ENCODE data around the gene KCNH3. TPM values are rescaled to one million over a fixed set of nuclear protein-coding genes. Genes with fewer than 3 reads are reported as not detected.

The KCNH3 gene
- total and polyA plus RNA-seq, 2 of the 4 experiments (the other 2 are of a cell fraction), result 0.10 TPM; not detected in 1

DNA sequence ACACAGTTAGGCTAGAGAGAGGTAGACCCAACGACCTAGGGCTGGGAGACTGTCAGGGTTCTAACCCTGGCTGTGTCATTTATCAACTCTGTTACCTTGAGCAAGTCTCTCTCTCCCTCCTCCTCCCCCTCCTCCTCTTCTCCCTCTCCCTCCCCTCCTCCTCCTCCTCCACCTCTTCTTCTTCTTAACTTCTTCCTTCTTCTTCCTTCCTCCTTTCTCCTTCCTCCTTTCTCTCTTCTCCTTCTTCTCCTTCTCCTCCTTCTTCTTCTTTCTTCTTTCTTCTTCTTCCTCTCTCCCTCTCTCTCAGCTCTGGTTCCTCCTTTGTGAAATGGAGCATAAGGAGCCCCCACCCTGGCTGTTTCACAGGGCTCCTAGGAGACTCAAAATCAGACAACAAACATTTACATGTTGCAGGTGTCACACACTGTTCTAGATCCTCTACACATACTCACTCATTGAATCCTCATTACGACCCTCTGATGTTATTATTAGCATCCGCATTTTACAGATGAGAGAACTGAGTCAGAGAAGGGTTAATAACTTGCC, 2.2 kb upstream of the KCNH3 start:
- ChIA-PET CTCF (interaction anchor here (1.3 kb wide), 1 partner anchor 178 kb away, joined by 4 read pairs; no protein-coding TSS in a partner anchor), POLR2A (ENCODE audit: unreplicated experiment) (no interaction called here)

More for the DNA sequence above, 2.2 kb upstream of the KCNH3 start:
- no peak overlapping the region for H3K14ac ChIP-seq (replicated peaks; ENCODE audit: low read depth, low read length)
- no peak overlapping the region for H2BK15ac ChIP-seq (ENCODE audit: low read depth, low read length)
- H3K4me1 ChIP-seq (ENCODE audit: control insufficient read depth, insufficient read depth, low read length), result 0 out of 2 replicates have a peak, but pooled peaks cover 2% of the 10 kb centered on the region
- H3K56ac ChIP-seq (ENCODE audit: extremely low read depth, insufficient read depth, low read length), result no peak overlapping the region
- no peak overlapping the region for H3K23ac ChIP-seq (ENCODE audit: low read depth, low read length)
- no TSS peak for BruUV-seq (replicated peaks)
- ATAC-seq (ENCODE audit: low read depth) (no peak), DNase-seq (no peak)
- no peaks in the 10 kb centered on the region for H3K9me1 ChIP-seq (ENCODE audit: insufficient read depth, low read length)
- H2BK5ac ChIP-seq (ENCODE audit: low read depth, low read length, poor library complexity, severe bottlenecking), result no peak overlapping the region
- H3K27me3 ChIP-seq (ENCODE audit: control insufficient read depth, insufficient read depth, low read length), result peaks cover 40% of the 10 kb centered on the region
- no peak overlapping the region for H2AK5ac ChIP-seq (ENCODE audit: low read depth, low read length)
- H3K18ac ChIP-seq (ENCODE audit: low read depth, low read length), result no peak overlapping the region
- H3K4me3 ChIP-seq (ENCODE audit: insufficient read depth, low read depth, low read length), result no peak overlapping the region
- dilution Hi-C loops (cut with HindIII; ENCODE audit: low sequenced_read_pairs, unreplicated experiment) (no loop called here), intact Hi-C loops (cut with micrococcal nuclease) (no loop called here), in situ Hi-C loops (cut with MboI; ENCODE audit: low sequenced_read_pairs) (no loop called here)
- no peak overlapping the region for H4K8ac ChIP-seq (ENCODE audit: low read depth in 2 of 2, low read length in 2 of 2)
- H3K9me3 ChIP-seq (ENCODE audit: control insufficient read depth, insufficient read depth, low read length), result no peaks in the 10 kb centered on the region
- H2BK20ac ChIP-seq (ENCODE audit: low read depth, low read length), result no peak overlapping the region
- no peak overlapping the region for H2AK9ac ChIP-seq (replicated peaks; ENCODE audit: low read depth, low read length, poor library complexity)
- H3K27ac ChIP-seq (ENCODE audit: insufficient read depth, low read length), result no peak overlapping the region
- no peak overlapping the region for H3K9ac ChIP-seq (ENCODE audit: low read depth, low read length)
- TF ChIP-seq CHD1 (IDR thresholded peaks at IDR 0.05; ENCODE audit: low read depth, low read length) (no peak), MAFK (IDR thresholded peaks at IDR 0.05; ENCODE audit: low read depth, low read length) (no peak), BHLHE40 (IDR thresholded peaks at IDR 0.05; ENCODE audit: low read depth, low read length) (no peak), RFX5 (IDR thresholded peaks at IDR 0.05; ENCODE audit: low read depth, low read length) (no peak), RCOR1 (IDR thresholded peaks at IDR 0.05; ENCODE audit: insufficient replicate concordance, low read length) (no peak), MXI1 (IDR thresholded peaks at IDR 0.05; ENCODE audit: borderline replicate concordance, low read depth, low read length) (no peak), FOS (IDR thresholded peaks at IDR 0.05; ENCODE audit: low read depth, low read length) (no peak)
- TF ChIP-seq, protein P1, sequence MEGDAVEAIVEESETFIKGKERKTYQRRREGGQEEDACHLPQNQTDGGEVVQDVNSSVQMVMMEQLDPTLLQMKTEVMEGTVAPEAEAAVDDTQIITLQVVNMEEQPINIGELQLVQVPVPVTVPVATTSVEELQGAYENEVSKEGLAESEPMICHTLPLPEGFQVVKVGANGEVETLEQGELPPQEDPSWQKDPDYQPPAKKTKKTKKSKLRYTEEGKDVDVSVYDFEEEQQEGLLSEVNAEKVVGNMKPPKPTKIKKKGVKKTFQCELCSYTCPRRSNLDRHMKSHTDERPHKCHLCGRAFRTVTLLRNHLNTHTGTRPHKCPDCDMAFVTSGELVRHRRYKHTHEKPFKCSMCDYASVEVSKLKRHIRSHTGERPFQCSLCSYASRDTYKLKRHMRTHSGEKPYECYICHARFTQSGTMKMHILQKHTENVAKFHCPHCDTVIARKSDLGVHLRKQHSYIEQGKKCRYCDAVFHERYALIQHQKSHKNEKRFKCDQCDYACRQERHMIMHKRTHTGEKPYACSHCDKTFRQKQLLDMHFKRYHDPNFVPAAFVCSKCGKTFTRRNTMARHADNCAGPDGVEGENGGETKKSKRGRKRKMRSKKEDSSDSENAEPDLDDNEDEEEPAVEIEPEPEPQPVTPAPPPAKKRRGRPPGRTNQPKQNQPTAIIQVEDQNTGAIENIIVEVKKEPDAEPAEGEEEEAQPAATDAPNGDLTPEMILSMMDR (conservative IDR thresholded peaks at IDR 0.05; ENCODE audit: low read depth, low read length), result no peak
- H2AFZ ChIP-seq (replicated peaks; ENCODE audit: low read length, poor library complexity), result no peak overlapping the region
- no peak overlapping the region for H2BK120ac ChIP-seq (ENCODE audit: low read depth, low read length)
- H4K91ac ChIP-seq (ENCODE audit: insufficient read depth, low read depth, low read length), result no peak overlapping the region
- H4K5ac ChIP-seq (ENCODE audit: low read depth, low read length), result no peak overlapping the region
- H3K36me3 ChIP-seq (ENCODE audit: control insufficient read depth, insufficient read depth, low read length), result no peaks in the 10 kb centered on the region
- no peak overlapping the region for H3K4ac ChIP-seq (ENCODE audit: low read depth, low read length)
- no peak overlapping the region for H3K4me2 ChIP-seq (ENCODE audit: low read depth, low read length)
- no peaks in the 10 kb centered on the region for H3K79me1 ChIP-seq (ENCODE audit: low read depth in 1 of 2, low read length in 2 of 2)
- H4K20me1 ChIP-seq (ENCODE audit: insufficient read depth, low read length), result no peaks in the 10 kb centered on the region; the same call in 1 of the 2 replicates
- no CpG with 5 or more reads among the region's 3 CpGs for WGBS, 2 experiments (ENCODE audit: extremely low coverage in 2 of 2, insufficient read length in 1 of 2)
